HG02763 (cell line): ENCODE data around the gene GSC.
"Not testable (repeated sequence)": the region's sequence is repeated elsewhere in the genome, so short reads cannot be mapped to it uniquely, and the experiment has no call there.

Experiments
- ATAC-seq: cut with Tn5 transposase; IDR thresholded peaks from one replicate; pipeline ENCODE4 v1.9.1; 2021; ENCODE audit warnings: mild to moderate bottlenecking, moderate library complexity; ENCODE audit not compliant: unreplicated experiment

The GSC gene

GRCh38 chr14:94747739-94748138 lies 22.2 kb downstream of the GSC start:
- no peak for ATAC-seq

- not testable (repeated sequence) for ATAC-seq
Observed at GRCh38 chr14:94747153-94747552, 22.8 kb downstream of the GSC start.

- ATAC-seq = no peak
Observed at GRCh38 chr14:94746131-94746530, 23.8 kb downstream of the GSC start.

- no peak for ATAC-seq
Observed at GRCh38 chr14:94738751-94739150, 31.2 kb downstream of the GSC start.

- no peak for ATAC-seq
Observed at GRCh38 chr14:94738097-94738496, 31.8 kb downstream of the GSC start.

GRCh38 chr14:94728950-94729349 lies 41.0 kb downstream of the GSC start:
- no peak for ATAC-seq

- not testable (repeated sequence) for ATAC-seq
Observed at GRCh38 chr14:94728440-94728839, 41.5 kb downstream of the GSC start.

- ATAC-seq = not testable (repeated sequence)
Observed at GRCh38 chr14:94726649-94727048, 43.3 kb downstream of the GSC start.

- no peak for ATAC-seq
Observed at GRCh38 chr14:94724993-94725392, 44.9 kb downstream of the GSC start.

- no peak for ATAC-seq
Observed at GRCh38 chr14:94722397-94722796, 47.5 kb downstream of the GSC start.
